Measurements from ENCODE around the gene DOCK3. TPM values are rescaled to one million over a fixed set of nuclear protein-coding genes. Genes with fewer than 3 reads are reported as not detected.

DOCK3 gene
- total and polyA plus RNA-seq, 2 donors (not counting 3 experiments of a cell fraction or from before 2014, with no cell fraction given): 0.08 to 0.13 TPM

GRCh38 chr3:51391075-51391565 lies 716.4 kb downstream of the DOCK3 start, which contains the start of gene RBM15B:
TSS of gene RBM15B (plus strand) at chr3:51391285. CDS start at chr3:51391400, 115 bp downstream.
- Histone ChIP-seq H3K27ac (ENCODE audit: insufficient read depth, low read depth, low read length) (peak within 1 kb of the TSS; percentile 50), H2AFZ (ENCODE audit: low read depth, low read length) (no peak within 1 kb of the TSS), H3K27me3 (ENCODE audit: control insufficient read depth in 2 of 2, insufficient read depth in 2 of 2, low read length in 2 of 2) (no peaks in the 10 kb centered on the region), H3K9me1 (replicated peaks; ENCODE audit: control insufficient read depth, extremely low read depth, insufficient read depth, low read length) (no peaks in the 10 kb centered on the region), H3K9ac (replicated peaks; ENCODE audit: extremely low read depth, insufficient read depth, low read length) (peak within 1 kb of the TSS; percentile 88), H3K79me2 (ENCODE audit: control insufficient read depth, insufficient read depth, low read length) (peaks cover 76% of the 10 kb centered on the region), H3K4me1 (ENCODE audit: control insufficient read depth, extremely low read depth, insufficient read depth, low read length) (peaks cover 49% of the 10 kb centered on the region), H4K20me1 (replicated peaks; ENCODE audit: control insufficient read depth, extremely low read depth, insufficient read depth, low read length) (no peaks in the 10 kb centered on the region), H3K9me3 (replicated peaks; ENCODE audit: control insufficient read depth, insufficient read depth, low read length) (no peaks in the 10 kb centered on the region), H3K4me3 (replicated peaks in 1 of 3; ENCODE audit: insufficient read depth in 1 of 3, low read depth in 1 of 3, low read length in 3 of 3) (peak within 1 kb of the TSS; percentile 29 to 77 (median 36)), H3K36me3 (ENCODE audit: control insufficient read depth in 2 of 2, extremely low read depth in 1 of 2, insufficient read depth in 2 of 2, low read length in 2 of 2) (peaks cover 24 to 40% of the 10 kb centered on the region in 2 experiments), H3K4me2 (ENCODE audit: insufficient read depth, low read length) (peak within 1 kb of the TSS; percentile 22)
- ChIA-PET CTCF (no interaction called here), POLR2A (interaction anchor here (1.5 kb wide), 1 partner anchor 108 kb away, joined by 3 read pairs; the partner anchor contains the start of gene DCAF1)
- BruUV-seq (replicated peaks): no TSS peak
- dilution Hi-C loops (cut with MboI; ENCODE audit: extremely low pct_ligation_motif_present, low sequenced_read_pairs) (no loop called here), intact Hi-C loops (cut with micrococcal nuclease) (loop anchor here (1.0 to 5.0 kb wide), 6 partner anchors 43 to 1034 kb away; partner anchors contain the start of gene TMEM115)
- TF ChIP-seq FOS (IDR thresholded peaks at IDR 0.05; ENCODE audit: borderline replicate concordance, insufficient read depth, low read length) (no peak), POLR2A (IDR thresholded peaks at IDR 0.05; ENCODE audit: low read depth, low read length) (peak; percentile 75), EZH2 (IDR thresholded peaks at IDR 0.05; ENCODE audit: borderline replicate concordance, low read depth, low read length, severe bottlenecking) (no peak), MYC (IDR thresholded peaks at IDR 0.05; ENCODE audit: low read depth, low read length) (peak; percentile 43), MAX (IDR thresholded peaks at IDR 0.05; ENCODE audit: insufficient read depth, insufficient read length) (peak; percentile 88), JUN (IDR thresholded peaks at IDR 0.05; ENCODE audit: borderline replicate concordance, insufficient read depth, insufficient read length, low read depth) (no peak), CTCF (IDR thresholded peaks at IDR 0.05; ENCODE audit: extremely low read depth in 1 of 2, insufficient read depth in 1 of 2, low read depth in 1 of 2, low read length in 2 of 2) (peak in 1 of 2 donors; percentile 91), GATA2 (IDR thresholded peaks at IDR 0.05; ENCODE audit: insufficient read depth, insufficient read length, low read depth, low read length) (no peak), POLR2AphosphoS5 (IDR thresholded peaks at IDR 0.05; ENCODE audit: insufficient read depth, low read depth, low read length) (peak; percentile 93)
- FAIRE-seq (no peak), DNase-seq (ENCODE audit: low read depth, low spot score) (peak; percentile 96)

All from endothelial cell of umbilical vein (primary cell).